GM20000 (cell line): ENCODE data around the gene ZNF423.

ENCODE experiments used
- DNase-seq: peaks from one replicate; pipeline ENCODE4 v3.0.0; 2012; ENCODE audit warnings: low spot score
- TF ChIP-seq, protein P1 (sequence below): IDR thresholded peaks from 2 replicates; pipeline ENCODE4 v1.5.1; 2012; ENCODE audit warnings: mild to moderate bottlenecking, control low read depth; ENCODE audit errors: extremely low read depth, missing control alignments

ZNF423 gene

DNA sequence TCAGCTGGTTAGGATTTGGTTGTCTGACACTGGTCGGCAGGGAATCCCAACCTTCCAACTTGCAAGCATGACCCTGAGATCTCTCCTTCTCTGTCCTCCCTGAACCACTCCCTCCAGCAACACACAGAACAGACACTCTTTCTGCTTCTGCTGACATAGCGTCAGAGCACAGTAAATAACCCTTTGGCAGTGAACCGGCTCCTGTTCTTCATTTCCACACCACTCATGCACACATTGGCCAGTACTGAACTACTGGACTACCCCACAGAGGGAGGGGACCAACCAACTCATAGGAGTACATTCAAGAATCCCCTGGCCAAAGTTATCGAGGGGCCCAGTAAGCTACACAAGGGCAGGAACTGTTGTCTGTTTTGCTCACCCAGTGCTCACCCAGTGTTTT is 138.2 kb downstream of the ZNF423 start:
- no peak for DNase-seq
- TF ChIP-seq, protein P1, sequence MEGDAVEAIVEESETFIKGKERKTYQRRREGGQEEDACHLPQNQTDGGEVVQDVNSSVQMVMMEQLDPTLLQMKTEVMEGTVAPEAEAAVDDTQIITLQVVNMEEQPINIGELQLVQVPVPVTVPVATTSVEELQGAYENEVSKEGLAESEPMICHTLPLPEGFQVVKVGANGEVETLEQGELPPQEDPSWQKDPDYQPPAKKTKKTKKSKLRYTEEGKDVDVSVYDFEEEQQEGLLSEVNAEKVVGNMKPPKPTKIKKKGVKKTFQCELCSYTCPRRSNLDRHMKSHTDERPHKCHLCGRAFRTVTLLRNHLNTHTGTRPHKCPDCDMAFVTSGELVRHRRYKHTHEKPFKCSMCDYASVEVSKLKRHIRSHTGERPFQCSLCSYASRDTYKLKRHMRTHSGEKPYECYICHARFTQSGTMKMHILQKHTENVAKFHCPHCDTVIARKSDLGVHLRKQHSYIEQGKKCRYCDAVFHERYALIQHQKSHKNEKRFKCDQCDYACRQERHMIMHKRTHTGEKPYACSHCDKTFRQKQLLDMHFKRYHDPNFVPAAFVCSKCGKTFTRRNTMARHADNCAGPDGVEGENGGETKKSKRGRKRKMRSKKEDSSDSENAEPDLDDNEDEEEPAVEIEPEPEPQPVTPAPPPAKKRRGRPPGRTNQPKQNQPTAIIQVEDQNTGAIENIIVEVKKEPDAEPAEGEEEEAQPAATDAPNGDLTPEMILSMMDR = no peak

DNA sequence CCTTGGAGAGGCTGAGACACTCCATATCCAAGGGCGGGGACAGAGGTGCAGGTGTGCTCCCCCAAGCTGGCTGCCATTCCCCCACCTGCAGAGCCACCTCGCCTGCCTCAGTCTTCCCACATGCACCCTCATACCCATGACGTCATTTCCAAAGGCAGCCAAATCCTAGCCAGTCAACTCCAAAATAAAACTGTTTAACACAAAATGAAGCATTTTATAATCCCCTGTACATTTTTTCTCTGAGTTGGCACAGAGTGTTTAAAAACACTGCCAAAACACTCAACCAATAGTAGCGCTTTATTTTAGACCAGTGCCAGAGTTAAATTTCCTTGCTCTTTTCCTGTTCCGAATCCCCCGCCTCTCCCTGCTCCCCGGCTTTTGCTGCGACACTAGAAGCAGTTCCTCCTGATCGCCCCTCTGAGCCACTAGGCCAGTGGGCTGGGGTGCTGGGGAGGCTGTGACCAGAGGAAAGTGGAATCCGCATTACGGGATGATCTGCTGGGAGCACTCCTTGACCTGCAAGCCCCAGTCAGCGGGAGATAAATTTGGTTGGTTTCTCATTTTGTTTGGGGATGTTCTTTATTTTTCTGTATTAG is 139.5 kb downstream of the ZNF423 start:
- no peak for DNase-seq
- TF ChIP-seq, protein P1 = no peak

DNA sequence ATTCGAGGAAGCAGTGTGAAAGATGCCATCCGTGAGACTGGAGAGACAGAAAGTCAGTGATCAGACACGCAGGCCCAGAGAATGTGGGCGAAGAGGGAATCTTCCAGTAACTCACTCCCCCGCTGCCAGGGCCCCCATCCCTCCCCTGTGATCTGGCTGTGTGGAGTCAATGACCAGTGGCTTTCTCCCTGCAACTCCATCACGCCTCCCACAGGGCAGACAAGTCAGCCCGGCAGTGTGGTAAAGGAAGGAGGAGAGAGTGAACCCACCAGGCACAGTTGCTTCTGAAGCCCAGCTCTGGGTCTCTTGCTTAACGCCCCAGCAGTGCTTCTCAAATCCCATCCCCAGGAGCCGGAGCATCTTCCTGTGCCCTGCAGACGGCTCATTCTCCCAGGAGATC is 142.1 kb downstream of the ZNF423 start:
- no peak for DNase-seq
- TF ChIP-seq, protein P1 = no peak

DNA sequence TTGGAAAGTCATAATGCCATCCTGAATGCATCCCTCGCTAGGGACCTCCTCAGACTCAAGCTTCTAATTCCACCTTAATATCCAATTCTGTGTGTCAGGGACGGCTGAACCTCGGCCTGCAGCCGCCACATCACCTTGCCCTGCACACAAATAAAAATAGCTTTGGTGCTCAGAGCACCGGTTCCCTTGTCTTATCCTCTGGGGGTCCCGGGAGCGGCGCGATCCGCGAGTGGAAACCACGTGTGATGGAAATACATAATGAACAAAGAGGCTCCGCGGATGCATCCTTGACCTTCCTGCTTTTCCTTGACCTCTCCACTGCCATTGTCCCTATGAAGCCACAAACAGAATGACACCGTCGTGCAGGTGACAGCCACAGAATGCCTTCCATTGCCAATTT is 143.4 kb downstream of the ZNF423 start:
- DNase-seq = no peak
- TF ChIP-seq, protein P1 = no peak

DNA sequence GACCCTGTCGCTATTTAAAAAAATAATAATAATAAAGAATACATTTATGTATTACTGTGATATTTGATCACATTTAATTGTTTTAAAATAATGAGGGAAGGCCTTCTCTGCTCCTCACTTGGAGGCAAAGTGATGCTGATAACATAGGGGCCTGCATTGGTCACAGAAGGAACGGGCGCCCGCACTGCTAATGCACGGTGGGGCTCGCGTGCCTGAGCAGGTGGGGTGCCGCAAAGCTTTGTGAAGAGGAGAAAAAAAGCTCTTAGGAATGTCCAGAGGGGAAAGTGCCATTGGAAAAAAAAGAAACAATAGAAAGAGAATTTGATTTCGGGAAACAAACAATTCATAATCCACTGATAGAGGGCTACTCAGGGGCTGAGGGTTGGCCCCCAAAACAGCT is 143.8 kb downstream of the ZNF423 start:
- TF ChIP-seq, protein P1 = no peak

DNA sequence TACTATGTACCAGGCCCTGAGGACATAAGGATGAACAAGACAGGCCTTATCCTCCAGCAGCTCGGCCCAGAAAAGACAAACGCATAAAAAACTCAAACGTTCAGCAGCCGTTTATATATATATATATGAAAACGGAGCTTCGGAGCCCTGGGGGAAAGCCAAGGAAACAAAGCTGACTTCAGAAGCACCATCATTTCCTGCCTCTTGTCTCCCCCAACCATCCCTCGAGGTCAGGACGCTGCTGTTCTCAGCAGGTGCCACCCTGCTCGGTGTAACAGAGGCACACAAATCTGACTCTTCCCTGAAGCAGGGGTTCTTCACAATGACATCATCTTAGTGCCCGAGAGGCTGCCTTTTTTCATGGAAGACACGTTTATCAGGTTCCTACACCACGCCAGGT is 146.9 kb downstream of the ZNF423 start:
- TF ChIP-seq, protein P1 = no peak
- DNase-seq = no peak

More for the DNA sequence above, 143.8 kb downstream of the ZNF423 start:
- DNase-seq = no peak

DNA sequence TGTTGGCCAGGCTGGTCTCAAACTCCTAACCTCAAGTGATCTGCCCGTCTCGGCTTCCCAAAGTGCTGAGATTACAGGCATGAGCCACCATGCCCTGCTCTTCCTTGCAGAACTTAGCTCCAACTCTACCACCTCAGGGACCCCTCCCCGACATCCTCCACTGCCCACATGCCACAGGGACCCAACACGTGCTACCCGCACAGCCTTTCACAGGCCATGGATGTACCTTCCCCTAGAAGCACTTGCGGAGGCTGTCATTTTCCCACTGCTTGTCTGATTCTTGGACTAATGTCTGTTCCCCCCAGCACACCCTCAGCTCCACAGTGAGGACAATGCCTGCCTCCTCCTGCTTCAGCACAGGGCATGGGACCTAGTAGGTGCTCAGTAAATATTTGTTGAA is 147.4 kb downstream of the ZNF423 start:
- DNase-seq = no peak
- TF ChIP-seq, protein P1 = no peak
